ENCODE data around the gene OR2H1.

Gene OR2H1

DNA sequence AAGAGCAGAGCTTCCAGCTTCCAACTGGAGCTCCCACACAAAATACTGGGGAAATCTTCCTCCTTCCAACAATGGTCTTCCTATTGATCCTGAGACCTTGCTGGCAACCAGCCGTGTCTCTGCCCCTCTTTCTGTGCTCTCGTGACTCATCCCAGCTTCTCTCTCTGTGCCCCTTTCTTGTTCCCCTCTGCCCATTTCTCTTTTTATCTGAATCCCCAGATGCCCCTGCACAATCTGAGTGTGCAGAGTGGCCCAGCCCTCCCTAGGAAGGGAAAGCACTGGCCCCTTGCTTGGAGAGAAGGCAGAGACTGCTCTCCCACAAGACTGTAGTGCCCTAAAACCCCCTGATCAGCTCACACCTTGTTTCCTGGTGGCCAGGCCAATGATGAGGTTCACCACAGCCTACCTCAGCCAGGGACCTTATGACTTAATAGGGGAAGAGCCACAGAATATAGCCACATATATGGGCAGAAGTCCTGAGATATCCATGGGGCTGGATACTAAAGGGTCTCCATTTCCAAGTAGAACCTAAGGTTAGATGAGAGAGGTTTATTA lies 53.9 kb downstream of the OR2H1 start:
- no peak for DNase-seq
